Measurements from ENCODE around the gene LLPH.

GRCh38 chr12:66149702-66150398 lies 19.3 kb upstream of the LLPH start:
- TF ChIP-seq CTCF (optimal IDR thresholded peaks at IDR 0.05 in 1 of 3, IDR thresholded peaks at IDR 0.05 in 1 of 3, conservative IDR thresholded peaks at IDR 0.05 in 1 of 3; ENCODE audit: extremely low read depth in 1 of 3, insufficient read depth in 2 of 3, low read length in 3 of 3) (peak in 2 of 3 experiments; percentile 18 to 20), EZH2 (IDR thresholded peaks at IDR 0.05; ENCODE audit: low read length) (no peak)
